CD14-positive monocyte (primary cell): Measurements from ENCODE around the gene ACACA. TPM values are rescaled to one million over a fixed set of nuclear protein-coding genes. Genes with fewer than 3 reads are reported as not detected.
A peak's percentile ranks its signal among the peaks of the same experiment; 100 is the strongest.

Experiments
- DNase-seq, 3 donors: peaks; one replicate each; pipeline ENCODE4 v3.0.0-alpha.2; 2011 to 2022
- H2AFZ ChIP-seq: 2 replicates; pipeline ENCODE4 v1.6.0; 2012; ENCODE audit warnings: mild to moderate bottlenecking, low read depth, low read length, inconsistent platforms; ENCODE audit not compliant: insufficient read depth, poor library complexity, severe bottlenecking
- H3K27ac ChIP-seq, 2 donors: 1 replicate in 1 of 2; 2 replicates in 1 of 2; pipeline ENCODE4 v1.5.1; 2012 to 2013; ENCODE audit warnings: low read length in 2 of 2, control low read depth in 1 of 2, inconsistent platforms in 1 of 2, low read depth in 1 of 2, mild to moderate bottlenecking in 1 of 2
- H3K27me3 ChIP-seq, 2 donors: one replicate each; pipeline versions ENCODE4 v1.6.0 to v1.6.1; 2011 to 2013; ENCODE audit warnings: low read length in 2 of 2; ENCODE audit not compliant: control insufficient read depth in 2 of 2, insufficient read depth in 2 of 2
- H3K36me3 ChIP-seq, 2 donors: replicated peaks in 1 of 2; 1 replicate in 1 of 2; 2 replicates in 1 of 2; pipeline versions ENCODE4 v1.5.1 to v1.6.1; 2012 to 2013; ENCODE audit warnings: low read length in 2 of 2, control low read depth in 1 of 2, inconsistent platforms in 1 of 2, mild to moderate bottlenecking in 1 of 2; ENCODE audit not compliant: insufficient read depth in 2 of 2, control insufficient read depth in 1 of 2
- H3K4me1 ChIP-seq, 2 donors: 1 replicate in 1 of 2; 2 replicates in 1 of 2; pipeline versions ENCODE4 v1.5.1 to v1.6.1; 2012 to 2013; ENCODE audit warnings: low read length in 2 of 2, control low read depth in 1 of 2, inconsistent platforms in 1 of 2, mild to moderate bottlenecking in 1 of 2, moderate library complexity in 1 of 2; ENCODE audit not compliant: insufficient read depth in 2 of 2, control insufficient read depth in 1 of 2
- H3K4me2 ChIP-seq: replicated peaks from 2 replicates; pipeline ENCODE3; 2012; ENCODE audit warnings: low read length, moderate library complexity, mild to moderate bottlenecking; ENCODE audit not compliant: poor library complexity, severe bottlenecking; ENCODE audit errors: extremely low read depth
- H3K4me3 ChIP-seq, 3 experiments: fragments of 200-600 bp in 1 of 3; sonication (generic) in 1 of 3; replicated peaks in 1 of 3; 1 replicate in 2 of 3; 2 replicates in 1 of 3; pipeline ENCODE4 v1.5.1; 2011 to 2013; ENCODE audit warnings: low read length in 3 of 3, mild to moderate bottlenecking in 3 of 3, control low read depth in 2 of 3, low read depth in 2 of 3, inconsistent platforms in 1 of 3, moderate library complexity in 1 of 3
- H3K79me2 ChIP-seq: 2 replicates; pipeline ENCODE4 v1.6.0; 2012; ENCODE audit warnings: mild to moderate bottlenecking, control low read depth, inconsistent platforms, low read length, moderate library complexity; ENCODE audit not compliant: insufficient read depth
- H3K9ac ChIP-seq: 2 replicates; pipeline ENCODE4 v1.6.0; 2017; ENCODE audit warnings: low read length, mild to moderate bottlenecking; ENCODE audit not compliant: insufficient read depth, poor library complexity, severe bottlenecking
- H3K9me3 ChIP-seq, 2 donors: replicated peaks in 1 of 2; 1 replicate in 1 of 2; 2 replicates in 1 of 2; pipeline versions ENCODE4 v1.5.1 to v1.6.1; 2012 to 2013; ENCODE audit warnings: low read length in 2 of 2, control low read depth in 1 of 2; ENCODE audit not compliant: control insufficient read depth in 1 of 2, insufficient read depth in 1 of 2
- H4K20me1 ChIP-seq: 2 replicates; pipeline ENCODE4 v1.6.0; 2012; ENCODE audit warnings: mild to moderate bottlenecking, low read length, control low read depth, moderate library complexity; ENCODE audit not compliant: insufficient read depth
- H3K27ac Mint-ChIP-seq, 7 donors: one replicate each; pipeline ENCODE4 v1.8.0; 2020; ENCODE audit warnings: mild to moderate bottlenecking in 7 of 7, mixed read lengths in 7 of 7, moderate library complexity in 6 of 7, inconsistent platforms in 2 of 7
- H3K27me3 Mint-ChIP-seq, 3 donors: one replicate each; pipeline ENCODE4 v1.8.0; 2021 to 2022; ENCODE audit warnings: low read depth in 3 of 3, mild to moderate bottlenecking in 3 of 3, mixed read lengths in 3 of 3, moderate library complexity in 3 of 3, inconsistent platforms in 1 of 3
- H3K36me3 Mint-ChIP-seq, 2 donors: one replicate each; pipeline ENCODE4 v1.8.0; 2020; ENCODE audit warnings: mixed read lengths in 2 of 2, inconsistent platforms in 1 of 2, mild to moderate bottlenecking in 1 of 2
- H3K4me1 Mint-ChIP-seq: one replicate; pipeline ENCODE4 v1.8.0; 2020; ENCODE audit warnings: mild to moderate bottlenecking, mixed read lengths
- H3K4me3 Mint-ChIP-seq, 2 donors: one replicate each; pipeline ENCODE4 v1.8.0; 2020; ENCODE audit warnings: mild to moderate bottlenecking in 2 of 2, mixed read lengths in 2 of 2, moderate library complexity in 1 of 2
- H3K9me3 Mint-ChIP-seq, 7 donors: one replicate each; pipeline ENCODE4 v1.8.0; 2020 to 2022; ENCODE audit warnings: mixed read lengths in 7 of 7, mild to moderate bottlenecking in 6 of 7, moderate library complexity in 6 of 7, inconsistent platforms in 2 of 7
- WGBS: methylation state at CpG from one replicate; pipeline ENCODE4 v1.1.5; 2013; ENCODE audit warnings: missing lambda C conversion rate; ENCODE audit not compliant: insufficient coverage; 5-methylcytosine and 5-hydroxymethylcytosine counted together
- intact Hi-C, 2 donors: fragments of 100-400 bp; cut with micrococcal nuclease; formaldehyde crosslinking; loops; one replicate each; pipeline versions ENCODE4 v1.15.0 to v1.15.1; 2023
- polyA plus RNA-seq, 3 donors: library from polyadenylated mRNA; depleted of rRNA in 1 of 3; unstranded in 2 of 3; stranded (reverse) in 1 of 3; fragments of 300-500 nt in 2 of 3; fragments of >200 nt in 1 of 3; fragmentation: Illumina TruSeq in 2 of 3; gene quantifications; 1 replicate in 2 of 3; 2 replicates in 1 of 3; pipeline ENCODE4 v1.2.3, GENCODE V29; 2012 to 2021
- TF ChIP-seq, protein P1 (sequence below): fragments of 200-600 bp; IDR thresholded peaks from one replicate; pipeline ENCODE4 v1.8.0; 2022; ENCODE audit warnings: antibody characterized with exemption, mild to moderate bottlenecking

ACACA gene
- polyA plus RNA-seq, 3 donors, result 3.5 to 4.6 (median 3.8) TPM

DNA sequence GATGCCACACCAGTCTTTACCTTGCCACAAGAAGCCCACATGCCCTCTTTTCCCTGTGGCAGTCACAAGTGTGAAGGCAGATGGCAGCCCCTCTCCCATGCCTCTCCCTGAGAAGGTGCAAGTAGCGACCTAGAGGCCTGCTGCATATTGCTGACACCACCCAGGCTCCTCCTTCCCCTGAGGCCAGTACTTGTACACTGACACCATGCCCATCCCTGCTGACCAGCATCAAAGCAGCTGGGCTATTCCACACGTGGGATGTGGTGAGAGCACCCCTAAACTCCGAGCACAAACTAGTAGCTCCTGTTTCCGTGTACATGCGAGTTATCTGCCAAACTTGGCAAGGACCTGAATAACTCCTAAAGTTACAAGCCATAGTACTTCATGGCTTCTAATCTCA, 308.5 kb downstream of the ACACA start:
- intact Hi-C loops, result no loop called here
- DNase-seq, result no peak
- H3K36me3 Mint-ChIP-seq, result peaks cover 37 to 43% of the 10 kb centered on the region in 2 donors
- no peaks in the 10 kb centered on the region for H3K79me2 ChIP-seq
- no peaks in the 10 kb centered on the region for H4K20me1 ChIP-seq
- peaks cover 20% of the 10 kb centered on the region for H3K4me1 Mint-ChIP-seq
- peaks cover 10 to 36% of the 10 kb centered on the region in 2 donors for H3K36me3 ChIP-seq
- H3K27ac Mint-ChIP-seq, result peak overlapping the region in 2 of 7 donors; percentile 31 to 44
- H2AFZ ChIP-seq, result no peak overlapping the region
- no peaks in the 10 kb centered on the region for H3K27me3 ChIP-seq
- no peaks in the 10 kb centered on the region for H3K9me3 ChIP-seq
- H3K4me3 Mint-ChIP-seq, result no peak overlapping the region
- peaks cover 15 to 18% of the 10 kb centered on the region in 2 donors for H3K4me1 ChIP-seq
- no peak overlapping the region for H3K27ac ChIP-seq
- H3K27me3 Mint-ChIP-seq, result peaks cover 0 to 2% (median 2%) of the 10 kb centered on the region in 3 donors
- TF ChIP-seq, protein P1, sequence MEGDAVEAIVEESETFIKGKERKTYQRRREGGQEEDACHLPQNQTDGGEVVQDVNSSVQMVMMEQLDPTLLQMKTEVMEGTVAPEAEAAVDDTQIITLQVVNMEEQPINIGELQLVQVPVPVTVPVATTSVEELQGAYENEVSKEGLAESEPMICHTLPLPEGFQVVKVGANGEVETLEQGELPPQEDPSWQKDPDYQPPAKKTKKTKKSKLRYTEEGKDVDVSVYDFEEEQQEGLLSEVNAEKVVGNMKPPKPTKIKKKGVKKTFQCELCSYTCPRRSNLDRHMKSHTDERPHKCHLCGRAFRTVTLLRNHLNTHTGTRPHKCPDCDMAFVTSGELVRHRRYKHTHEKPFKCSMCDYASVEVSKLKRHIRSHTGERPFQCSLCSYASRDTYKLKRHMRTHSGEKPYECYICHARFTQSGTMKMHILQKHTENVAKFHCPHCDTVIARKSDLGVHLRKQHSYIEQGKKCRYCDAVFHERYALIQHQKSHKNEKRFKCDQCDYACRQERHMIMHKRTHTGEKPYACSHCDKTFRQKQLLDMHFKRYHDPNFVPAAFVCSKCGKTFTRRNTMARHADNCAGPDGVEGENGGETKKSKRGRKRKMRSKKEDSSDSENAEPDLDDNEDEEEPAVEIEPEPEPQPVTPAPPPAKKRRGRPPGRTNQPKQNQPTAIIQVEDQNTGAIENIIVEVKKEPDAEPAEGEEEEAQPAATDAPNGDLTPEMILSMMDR, result no peak
- H3K9me3 Mint-ChIP-seq, result no peaks in the 10 kb centered on the region
- no peak overlapping the region for H3K9ac ChIP-seq
- 94% methylated on average over 5 of the region's 5 CpGs for WGBS
- no peak overlapping the region for H3K4me3 ChIP-seq
- no peak overlapping the region for H3K4me2 ChIP-seq

DNA sequence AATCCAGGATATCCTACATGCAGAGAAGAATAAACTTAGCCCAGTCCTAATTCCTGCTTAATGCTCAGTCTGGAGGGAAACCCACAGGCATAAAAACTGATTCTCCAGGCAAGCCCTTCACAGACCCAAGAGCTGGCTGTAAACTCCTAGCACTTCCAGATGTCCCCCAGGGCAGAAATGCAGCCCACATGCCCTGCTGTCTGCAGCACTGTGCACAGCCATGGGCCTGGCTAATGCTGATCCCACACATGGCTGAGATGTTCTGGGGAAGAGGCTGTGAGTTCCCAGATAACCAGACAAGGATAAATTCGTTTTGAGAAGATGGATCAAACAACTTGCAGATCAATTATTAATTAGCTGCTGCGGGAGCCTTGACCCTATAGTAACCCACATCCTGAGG, 309.5 kb downstream of the ACACA start:
- no peak overlapping the region for H3K4me2 ChIP-seq
- 100% methylated on average over 1 of the region's 2 CpGs for WGBS
- no peaks in the 10 kb centered on the region for H3K79me2 ChIP-seq
- no peaks in the 10 kb centered on the region for H3K9me3 ChIP-seq
- no peaks in the 10 kb centered on the region for H4K20me1 ChIP-seq
- no peaks in the 10 kb centered on the region for H3K27me3 ChIP-seq
- DNase-seq, result no peak
- Mint-ChIP-seq H3K4me1 (peaks cover 20% of the 10 kb centered on the region), H3K27me3 (peaks cover 0 to 5% (median 2%) of the 10 kb centered on the region in 3 donors), H3K9me3 (no peaks in the 10 kb centered on the region), H3K27ac (no peak overlapping the region), H3K4me3 (no peak overlapping the region), H3K36me3 (peaks cover 37 to 41% of the 10 kb centered on the region in 2 donors)
- no peak overlapping the region for H3K4me3 ChIP-seq
- intact Hi-C loops, result no loop called here
- TF ChIP-seq, protein P1, result no peak
- no peak overlapping the region for H3K9ac ChIP-seq
- H3K27ac ChIP-seq, result no peak overlapping the region
- H3K36me3 ChIP-seq, result peaks cover 14 to 36% of the 10 kb centered on the region in 2 donors
- no peak overlapping the region for H2AFZ ChIP-seq
- peaks cover 15 to 18% of the 10 kb centered on the region in 2 donors for H3K4me1 ChIP-seq
